K562 (cell line): ENCODE data around the gene TMIGD3. TPM values are rescaled to one million over a fixed set of nuclear protein-coding genes. Genes with fewer than 3 reads are reported as not detected.

Source experiments
- ASH1L ChIP-seq: fragments of 450-650 bp; IDR thresholded peaks from 2 replicates; pipeline ENCODE4 v1.6.1; 2018; ENCODE audit warnings: borderline replicate concordance, mild to moderate bottlenecking, low read depth; ENCODE audit not compliant: partially characterized antibody
- ATF2 ChIP-seq: sonication (generic); formaldehyde crosslinking; IDR thresholded peaks from 2 replicates; pipeline ENCODE4 v1.8.1; 2022; ENCODE audit warnings: missing genetic modification reagents
- BMI1 ChIP-seq: fragments of 150-350 bp; IDR thresholded peaks from 2 replicates; pipeline ENCODE4 v1.6.1; 2014; ENCODE audit warnings: low read length
- CBFA2T2 ChIP-seq: fragments of 450-650 bp; conservative IDR thresholded peaks from 2 replicates; pipeline ENCODE4 v1.6.1; 2017; ENCODE audit warnings: mild to moderate bottlenecking
- ESRRA ChIP-seq: fragments of 450-650 bp; IDR thresholded peaks from 2 replicates; pipeline ENCODE4 v1.6.1; 2014; ENCODE audit warnings: low read depth, mild to moderate bottlenecking, moderate library complexity, borderline replicate concordance
- GTF2E2 ChIP-seq: fragments of 200-800 bp; sonication (Bioruptor generic); IDR thresholded peaks from 2 replicates; pipeline ENCODE4 v1.6.1; 2016; ENCODE audit warnings: missing genetic modification characterization, missing compliant biosample characterization
- HBP1 ChIP-seq: fragments of 450-650 bp; formaldehyde crosslinking; IDR thresholded peaks from 2 replicates; pipeline ENCODE4 v1.4.0; 2022; ENCODE audit warnings: missing genetic modification characterization
- KAT7 ChIP-seq: sonication (generic); formaldehyde crosslinking; IDR thresholded peaks from 2 replicates; pipeline ENCODE4 v1.8.0; 2022; ENCODE audit warnings: missing genetic modification reagents, mild to moderate bottlenecking, borderline replicate concordance
- KLF1 ChIP-seq: fragments of 450-650 bp; IDR thresholded peaks from 2 replicates; pipeline ENCODE4 v1.6.1; 2016; ENCODE audit warnings: missing genetic modification characterization, missing compliant biosample characterization
- MCM5 ChIP-seq: fragments of 450-650 bp; IDR thresholded peaks from 2 replicates; pipeline ENCODE4 v1.6.1; 2016; ENCODE audit warnings: low read depth
- MIER1 ChIP-seq: fragments of 450-650 bp; IDR thresholded peaks from 2 replicates; pipeline ENCODE4 v1.6.1; 2016; ENCODE audit warnings: antibody characterized with exemption, mild to moderate bottlenecking, low read depth
- MTA2 ChIP-seq: fragments of 450-650 bp; IDR thresholded peaks from 2 replicates; pipeline ENCODE4 v1.6.1; 2016; ENCODE audit warnings: low read depth
- NBN ChIP-seq: fragments of 450-650 bp; IDR thresholded peaks from 2 replicates; pipeline ENCODE4 v1.6.1; 2016; ENCODE audit warnings: low read depth, mild to moderate bottlenecking
- NRF1 ChIP-seq, 2 experiments: fragments of 450-650 bp; IDR thresholded peaks in 1 of 2; conservative IDR thresholded peaks in 1 of 2; 2 replicates each; pipeline ENCODE4 v1.6.1; 2014; ENCODE audit warnings: mild to moderate bottlenecking in 2 of 2
- PURB ChIP-seq: sonication (generic); formaldehyde crosslinking; IDR thresholded peaks from 2 replicates; pipeline ENCODE4 v1.9.0; 2021; ENCODE audit warnings: low read depth, mild to moderate bottlenecking, missing genetic modification reagents
- SAP30 ChIP-seq: fragments of 200-600 bp; sonication (generic); IDR thresholded peaks from 2 replicates; pipeline ENCODE4 v1.6.1; 2012; ENCODE audit warnings: borderline replicate concordance, low read depth, mild to moderate bottlenecking, moderate library complexity, low read length, control low read depth, inconsistent platforms; ENCODE audit not compliant: insufficient read depth, poor library complexity, severe bottlenecking
- SMARCA5 ChIP-seq: fragments of 450-650 bp; IDR thresholded peaks from 2 replicates; pipeline ENCODE4 v1.6.1; 2016
- SNRNP70 ChIP-seq: fragments of 200-400 bp; formaldehyde crosslinking; optimal IDR thresholded peaks from 2 replicates; pipeline ENCODE3; 2017; ENCODE audit warnings: low read depth, low read length
- SP1 ChIP-seq: sonication (generic); formaldehyde crosslinking; IDR thresholded peaks from 2 replicates; pipeline ENCODE4 v1.8.1; 2022; ENCODE audit warnings: mild to moderate bottlenecking, missing genetic modification reagents
- SREBF2 ChIP-seq: sonication (generic); formaldehyde crosslinking; IDR thresholded peaks from 2 replicates; pipeline ENCODE4 v1.4.0; 2020; ENCODE audit warnings: mild to moderate bottlenecking, missing genetic modification reagents
- ZFP36 ChIP-seq: fragments of 150-350 bp; IDR thresholded peaks from 2 replicates; pipeline ENCODE4 v1.6.1; 2018; ENCODE audit warnings: low read length, low read depth; ENCODE audit not compliant: partially characterized antibody
- ZFX ChIP-seq: sonication (generic); formaldehyde crosslinking; IDR thresholded peaks from 2 replicates; pipeline ENCODE4 v1.8.0; 2022; ENCODE audit warnings: mild to moderate bottlenecking, missing genetic modification reagents, moderate library complexity
- ZNF12 ChIP-seq: sonication (generic); formaldehyde crosslinking; IDR thresholded peaks from 2 replicates; pipeline ENCODE4 v1.4.0; 2020; ENCODE audit warnings: mild to moderate bottlenecking, missing genetic modification reagents
- ZNF263 ChIP-seq: sonication (generic); formaldehyde crosslinking; IDR thresholded peaks from 2 replicates; pipeline ENCODE4 v1.8.0; 2022; ENCODE audit warnings: mild to moderate bottlenecking, missing genetic modification reagents, borderline replicate concordance
- ZNF431 ChIP-seq: sonication (generic); formaldehyde crosslinking; IDR thresholded peaks from 2 replicates; pipeline ENCODE4 v1.8.0; 2022; ENCODE audit warnings: mild to moderate bottlenecking, missing genetic modification reagents
- ZNF707 ChIP-seq: fragments of 250-450 bp; sonication (Bioruptor Pico); conservative IDR thresholded peaks from 2 replicates; pipeline ENCODE4 v1.8.0; 2022; ENCODE audit warnings: inconsistent platforms, mild to moderate bottlenecking, moderate library complexity
- ZNF79 ChIP-seq: fragments of 250-450 bp; sonication (Bioruptor Pico); IDR thresholded peaks from 2 replicates; pipeline ENCODE4 v1.4.0; 2020; ENCODE audit warnings: low read depth, mild to moderate bottlenecking, moderate library complexity
- polyA plus RNA-seq, 8 experiments: library from polyadenylated mRNA; depleted of rRNA in 4 of 8; stranded (reverse) in 5 of 8; unstranded in 3 of 8; fragments of >200 nt; fragmentation: Nextera tagmentation in 2 of 8; fragmentation: Illumina TruSeq in 1 of 8; extraction: Ambion mirVana in 2 of 8; extraction: Trizol in 1 of 8; gene quantifications; 2 replicates each; pipeline versions ENCODE4 v1.2.1 to v1.2.3, GENCODE V29; 2011 to 2014; ENCODE audit warnings: inconsistent platforms in 1 of 8, missing spikeins in 1 of 8
- total RNA-seq, 7 experiments: library from RNA; depleted of rRNA in 6 of 7; stranded (reverse); fragments of >200 nt in 6 of 7; fragmentation: Illumina TruSeq in 2 of 7; extraction: Trizol in 2 of 7; gene quantifications; 2 replicates each; pipeline versions ENCODE4 v1.2.1 to v1.2.3, GENCODE V29; 2011 to 2021; ENCODE audit warnings: low replicate concordance in 1 of 7
- TF ChIP-seq, protein P1 (sequence below), 2 experiments: fragments of 450-650 bp; IDR thresholded peaks; 2 replicates each; pipeline ENCODE4 v1.6.1; 2016

The TMIGD3 gene
- total and polyA plus RNA-seq, 9 of the 15 experiments (the other 6 are each of a cell fraction or from before 2014, with no cell fraction given), result 0.11 to 0.13 (median 0.11) TPM; not detected in 6

- 0 out of 2 replicates have a peak, but pooled peaks have one; percentile 33 for TF ChIP-seq ZNF12 (CRISPR knock-in tag)
- TF ChIP-seq ZFP36, result no peak
- 0 out of 2 replicates have a peak, but pooled peaks have one; percentile 68 for TF ChIP-seq HBP1 (CRISPR knock-in tag)
- no peak for TF ChIP-seq BMI1
- no peak for TF ChIP-seq ZNF431 (CRISPR knock-in tag)
- TF ChIP-seq NBN, result 0 out of 2 replicates have a peak, but pooled peaks have one; percentile 42
- no peak for TF ChIP-seq MTA2
- TF ChIP-seq ASH1L, result peak; percentile 10
- TF ChIP-seq SP1 (CRISPR knock-in tag), result peak; percentile 48; the same call in 1 of the 2 replicates
- no peak for TF ChIP-seq KLF1 (tag)
- 0 out of 2 replicates have a peak, but pooled peaks have one; percentile 35 for TF ChIP-seq ZNF263 (CRISPR knock-in tag)
- TF ChIP-seq SAP30, result peak; percentile 37
- no peak for TF ChIP-seq PURB (CRISPR knock-in tag)
- no peak for TF ChIP-seq NRF1 (conservative IDR thresholded peaks at IDR 0.05 in 1 of 2, IDR thresholded peaks at IDR 0.05 in 1 of 2)
- TF ChIP-seq SREBF2, result no peak
- TF ChIP-seq GTF2E2 (tag), result peak; percentile 57; the same call in 1 of the 2 replicates
- peak; percentile 45 for TF ChIP-seq MIER1
- no peak for TF ChIP-seq SNRNP70
- TF ChIP-seq MCM5, result no peak
- no peak for TF ChIP-seq ZNF79 (CRISPR knock-in tag)
- TF ChIP-seq, protein P1, sequence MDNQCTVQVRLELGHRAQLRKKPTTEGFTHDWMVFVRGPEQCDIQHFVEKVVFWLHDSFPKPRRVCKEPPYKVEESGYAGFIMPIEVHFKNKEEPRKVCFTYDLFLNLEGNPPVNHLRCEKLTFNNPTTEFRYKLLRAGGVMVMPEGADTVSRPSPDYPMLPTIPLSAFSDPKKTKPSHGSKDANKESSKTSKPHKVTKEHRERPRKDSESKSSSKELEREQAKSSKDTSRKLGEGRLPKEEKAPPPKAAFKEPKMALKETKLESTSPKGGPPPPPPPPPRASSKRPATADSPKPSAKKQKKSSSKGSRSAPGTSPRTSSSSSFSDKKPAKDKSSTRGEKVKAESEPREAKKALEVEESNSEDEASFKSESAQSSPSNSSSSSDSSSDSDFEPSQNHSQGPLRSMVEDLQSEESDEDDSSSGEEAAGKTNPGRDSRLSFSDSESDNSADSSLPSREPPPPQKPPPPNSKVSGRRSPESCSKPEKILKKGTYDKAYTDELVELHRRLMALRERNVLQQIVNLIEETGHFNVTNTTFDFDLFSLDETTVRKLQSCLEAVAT (IDR thresholded peaks at IDR 0.05), result peak in 1 of 2 experiments; percentile 2; a peak in 1 of 4 replicates
- TF ChIP-seq ZFX (CRISPR knock-in tag), result peak; percentile 10; the same call in 1 of the 2 replicates
- no peak for TF ChIP-seq ZNF707 (CRISPR knock-in tag)
- TF ChIP-seq SMARCA5, result 0 out of 2 replicates have a peak, but pooled peaks have one; percentile 14
- TF ChIP-seq ESRRA, result 0 out of 2 replicates have a peak, but pooled peaks have one; percentile 1
- no peak for TF ChIP-seq CBFA2T2
- 0 out of 2 replicates have a peak, but pooled peaks have one; percentile 17 for TF ChIP-seq KAT7 (CRISPR knock-in tag)
- TF ChIP-seq ATF2 (CRISPR knock-in tag), result no peak
These were observed 53.8 kb downstream of the TMIGD3 start (continued) for GRCh38 chr1:111449703-111450017.
